WI38 (cell line): Measurements from ENCODE around the gene CGREF1.

Experiments used
- H3K4me3 ChIP-seq: 2 replicates; pipeline ENCODE4 v1.5.1; 2011; ENCODE audit warnings: low read depth, mild to moderate bottlenecking, control low read depth, low read length
- TF ChIP-seq, protein P1 (sequence below): IDR thresholded peaks from 2 replicates; pipeline ENCODE4 v1.5.1; 2012; ENCODE audit warnings: low read depth, mild to moderate bottlenecking, control low read depth, low read length

Gene CGREF1

DNA sequence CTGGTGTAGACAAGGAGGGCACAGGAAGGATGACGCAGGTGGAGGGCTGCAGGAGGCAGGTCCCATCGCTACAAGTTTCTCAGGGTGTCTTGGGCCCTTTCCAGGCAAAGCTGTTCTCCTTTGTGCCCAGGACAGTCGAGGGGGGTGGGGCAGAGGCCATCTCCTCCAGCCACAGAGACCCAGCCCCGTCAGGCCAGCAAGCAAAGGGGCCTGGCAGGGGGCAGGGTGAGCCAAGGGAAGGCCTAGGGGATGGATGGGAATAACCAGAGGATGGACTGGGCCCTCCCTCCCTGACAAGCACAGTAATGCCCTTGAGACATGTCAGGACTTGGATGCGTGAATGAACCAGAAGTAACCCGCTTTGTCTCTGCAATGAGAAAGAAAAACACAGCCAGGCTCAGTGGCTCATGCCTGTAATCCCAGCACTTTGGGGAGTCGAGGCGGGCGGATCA, 36.2 kb upstream of the CGREF1 start:
- no peak overlapping the region for H3K4me3 ChIP-seq
- TF ChIP-seq, protein P1, sequence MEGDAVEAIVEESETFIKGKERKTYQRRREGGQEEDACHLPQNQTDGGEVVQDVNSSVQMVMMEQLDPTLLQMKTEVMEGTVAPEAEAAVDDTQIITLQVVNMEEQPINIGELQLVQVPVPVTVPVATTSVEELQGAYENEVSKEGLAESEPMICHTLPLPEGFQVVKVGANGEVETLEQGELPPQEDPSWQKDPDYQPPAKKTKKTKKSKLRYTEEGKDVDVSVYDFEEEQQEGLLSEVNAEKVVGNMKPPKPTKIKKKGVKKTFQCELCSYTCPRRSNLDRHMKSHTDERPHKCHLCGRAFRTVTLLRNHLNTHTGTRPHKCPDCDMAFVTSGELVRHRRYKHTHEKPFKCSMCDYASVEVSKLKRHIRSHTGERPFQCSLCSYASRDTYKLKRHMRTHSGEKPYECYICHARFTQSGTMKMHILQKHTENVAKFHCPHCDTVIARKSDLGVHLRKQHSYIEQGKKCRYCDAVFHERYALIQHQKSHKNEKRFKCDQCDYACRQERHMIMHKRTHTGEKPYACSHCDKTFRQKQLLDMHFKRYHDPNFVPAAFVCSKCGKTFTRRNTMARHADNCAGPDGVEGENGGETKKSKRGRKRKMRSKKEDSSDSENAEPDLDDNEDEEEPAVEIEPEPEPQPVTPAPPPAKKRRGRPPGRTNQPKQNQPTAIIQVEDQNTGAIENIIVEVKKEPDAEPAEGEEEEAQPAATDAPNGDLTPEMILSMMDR = no peak

DNA sequence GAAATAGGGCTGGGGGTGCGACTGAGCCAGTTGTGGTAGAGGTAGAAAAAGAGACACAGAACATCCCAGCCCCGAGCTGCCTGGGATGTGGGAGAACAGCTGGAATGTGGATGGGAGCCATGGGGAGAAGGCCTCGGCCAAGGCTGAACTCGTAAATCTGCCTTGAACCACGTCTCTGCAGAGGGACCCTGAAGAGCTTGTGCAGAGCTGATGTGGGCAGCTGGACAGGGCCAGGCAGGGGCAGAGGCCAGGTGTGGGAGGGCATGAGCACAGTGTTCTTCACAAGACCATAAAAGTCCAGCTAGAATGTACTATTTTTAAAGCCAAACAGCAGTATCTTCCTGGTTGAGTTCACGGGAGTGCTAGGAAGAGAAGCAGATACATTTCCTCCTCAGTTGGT, 35.6 kb upstream of the CGREF1 start:
- no peak overlapping the region for H3K4me3 ChIP-seq
- TF ChIP-seq, protein P1 = no peak

DNA sequence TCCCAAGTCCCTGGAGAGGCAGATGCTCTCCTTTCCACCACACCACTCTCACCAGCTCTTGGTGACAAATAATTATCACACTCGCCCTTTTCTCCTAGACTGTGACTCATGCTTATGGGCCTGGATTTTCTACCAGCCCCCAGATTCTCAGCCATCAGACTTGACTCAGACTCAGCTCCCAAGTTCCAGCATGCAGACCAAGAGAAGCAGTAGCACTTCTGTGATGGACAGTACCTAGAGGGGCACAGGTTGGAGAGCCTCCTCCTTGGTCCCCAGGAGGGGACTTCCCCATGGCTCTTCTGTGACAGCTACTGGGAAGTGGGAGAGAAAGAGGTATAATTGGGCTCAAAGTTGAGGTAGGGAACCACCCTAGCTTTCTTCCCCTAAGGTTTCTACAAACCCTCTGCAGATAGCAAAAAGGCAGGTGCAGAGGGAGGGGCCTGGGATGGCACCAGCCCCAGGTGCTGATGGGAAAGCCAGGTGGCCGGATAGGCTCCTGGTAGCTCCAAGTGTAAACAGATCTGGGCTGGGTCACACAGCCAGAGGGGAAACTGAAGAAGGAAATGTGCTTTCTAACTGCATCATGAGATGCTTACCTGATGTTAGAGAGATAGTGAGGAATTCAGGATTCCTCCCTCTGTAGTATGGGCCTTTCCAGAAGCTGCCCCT, 34.0 kb upstream of the CGREF1 start:
- no peak overlapping the region for H3K4me3 ChIP-seq
- TF ChIP-seq, protein P1 = no peak

DNA sequence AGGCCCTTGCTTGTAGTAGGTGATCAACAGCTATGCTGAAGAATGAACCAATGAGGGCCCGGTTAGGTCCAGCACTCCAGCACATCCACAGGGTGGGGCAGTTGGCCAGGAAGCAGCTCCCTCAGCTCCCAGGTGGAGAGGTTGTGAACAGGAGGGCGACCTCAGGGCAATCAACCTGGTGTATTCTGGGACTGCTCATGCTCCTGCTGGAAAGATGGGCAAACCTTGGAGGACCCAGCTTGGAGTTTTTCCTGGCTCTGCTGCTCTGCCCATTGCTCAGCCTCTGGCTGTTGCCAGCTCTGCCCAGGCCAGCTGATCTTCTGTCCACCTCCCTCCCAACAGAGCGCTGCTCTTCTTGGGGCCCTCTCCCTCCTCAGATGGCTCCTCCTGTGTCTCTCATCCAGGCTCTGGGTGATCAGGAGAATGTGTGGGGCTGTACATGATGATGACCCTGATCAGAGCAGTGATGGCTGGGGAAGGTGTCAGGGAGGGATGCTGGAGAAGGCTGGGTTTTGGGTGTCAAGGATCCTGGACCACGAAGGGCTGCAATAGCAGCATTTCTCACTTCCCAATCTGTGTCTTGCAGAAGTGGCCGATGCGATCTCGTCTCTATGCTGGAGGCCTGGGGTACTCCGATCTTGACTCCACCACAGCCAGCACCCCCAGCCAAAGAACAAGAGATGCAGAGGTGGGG, 33.3 kb upstream of the CGREF1 start:
- TF ChIP-seq, protein P1 = no peak

DNA sequence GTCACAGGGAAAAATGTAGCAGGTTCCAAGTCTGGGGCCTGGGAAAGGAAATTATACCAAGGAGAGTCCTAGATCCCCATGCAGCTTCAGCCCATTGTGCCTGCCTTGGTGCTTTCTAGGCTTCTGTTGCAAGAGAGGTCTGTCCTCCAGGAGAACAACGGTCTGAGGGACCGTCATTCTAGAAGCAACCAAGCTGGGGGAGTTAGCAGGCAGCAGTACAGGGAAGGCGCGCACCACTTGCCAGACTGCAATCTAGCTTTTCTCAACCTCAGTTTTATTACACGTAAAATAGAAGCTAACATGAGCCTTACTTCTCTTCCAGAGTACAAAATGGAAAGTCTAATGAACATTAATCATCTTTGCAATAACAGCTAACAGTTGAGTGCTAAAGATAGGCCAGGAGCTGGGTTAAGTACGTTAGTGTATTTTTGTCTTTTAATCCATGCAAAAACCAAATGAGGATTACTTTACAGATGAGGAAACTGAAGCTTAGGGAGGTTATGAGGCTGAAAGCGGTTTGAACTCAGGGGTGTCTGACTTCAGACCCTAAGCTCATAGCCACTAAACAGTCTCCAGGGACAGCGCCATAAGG, 31.8 kb upstream of the CGREF1 start:
- TF ChIP-seq, protein P1 = no peak
- no peak overlapping the region for H3K4me3 ChIP-seq

More for the DNA sequence above, 33.3 kb upstream of the CGREF1 start:
- H3K4me3 ChIP-seq = no peak overlapping the region

DNA sequence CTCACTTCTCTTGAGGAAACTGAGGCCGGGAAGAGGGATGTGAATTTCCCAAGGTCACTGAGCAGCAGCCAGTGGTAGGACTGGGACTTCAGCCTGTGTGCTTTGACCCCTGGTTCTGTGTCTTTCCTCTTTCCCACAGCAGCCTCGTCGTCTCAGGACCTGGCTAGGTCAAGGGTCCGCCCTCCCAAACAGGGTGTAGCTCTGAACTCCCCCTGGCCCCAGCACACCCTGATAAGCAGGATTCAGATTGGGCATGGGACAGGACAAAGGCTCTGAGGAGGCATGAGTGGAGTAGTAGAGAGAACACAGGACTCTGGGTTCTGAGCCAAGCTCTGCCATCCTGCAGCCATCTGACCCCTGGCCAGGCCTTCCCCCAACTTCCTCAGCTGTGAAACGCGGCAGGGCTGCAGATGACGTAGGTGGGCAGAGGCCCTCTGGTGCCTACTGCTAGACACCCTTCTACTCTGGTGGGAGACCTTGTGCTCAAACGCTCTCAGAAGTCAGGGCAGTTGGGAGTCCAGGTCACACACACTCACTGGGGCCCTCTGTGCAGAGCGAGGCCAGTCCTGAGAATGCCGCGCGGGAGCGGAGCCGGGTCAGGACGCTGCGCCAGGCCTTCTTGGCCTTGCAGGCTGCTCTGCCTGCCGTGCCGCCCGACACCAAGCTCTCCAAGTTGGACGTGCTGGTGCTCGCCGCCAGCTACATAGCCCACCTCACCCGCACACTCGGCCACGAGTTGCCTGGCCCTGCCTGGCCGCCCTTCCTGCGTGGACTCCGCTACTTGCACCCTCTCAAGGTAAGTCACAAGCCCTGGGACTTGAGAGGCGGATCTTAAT, 30.9 kb upstream of the CGREF1 start:
- H3K4me3 ChIP-seq = no peak overlapping the region
- TF ChIP-seq, protein P1 = no peak
